Measurements from ENCODE around the gene SAPCD2. TPM values are rescaled to one million over a fixed set of nuclear protein-coding genes. Genes with fewer than 3 reads are reported as not detected.

The SAPCD2 gene
- total RNA-seq, 1 donor from 2014 or later = 15.3 TPM

DNA sequence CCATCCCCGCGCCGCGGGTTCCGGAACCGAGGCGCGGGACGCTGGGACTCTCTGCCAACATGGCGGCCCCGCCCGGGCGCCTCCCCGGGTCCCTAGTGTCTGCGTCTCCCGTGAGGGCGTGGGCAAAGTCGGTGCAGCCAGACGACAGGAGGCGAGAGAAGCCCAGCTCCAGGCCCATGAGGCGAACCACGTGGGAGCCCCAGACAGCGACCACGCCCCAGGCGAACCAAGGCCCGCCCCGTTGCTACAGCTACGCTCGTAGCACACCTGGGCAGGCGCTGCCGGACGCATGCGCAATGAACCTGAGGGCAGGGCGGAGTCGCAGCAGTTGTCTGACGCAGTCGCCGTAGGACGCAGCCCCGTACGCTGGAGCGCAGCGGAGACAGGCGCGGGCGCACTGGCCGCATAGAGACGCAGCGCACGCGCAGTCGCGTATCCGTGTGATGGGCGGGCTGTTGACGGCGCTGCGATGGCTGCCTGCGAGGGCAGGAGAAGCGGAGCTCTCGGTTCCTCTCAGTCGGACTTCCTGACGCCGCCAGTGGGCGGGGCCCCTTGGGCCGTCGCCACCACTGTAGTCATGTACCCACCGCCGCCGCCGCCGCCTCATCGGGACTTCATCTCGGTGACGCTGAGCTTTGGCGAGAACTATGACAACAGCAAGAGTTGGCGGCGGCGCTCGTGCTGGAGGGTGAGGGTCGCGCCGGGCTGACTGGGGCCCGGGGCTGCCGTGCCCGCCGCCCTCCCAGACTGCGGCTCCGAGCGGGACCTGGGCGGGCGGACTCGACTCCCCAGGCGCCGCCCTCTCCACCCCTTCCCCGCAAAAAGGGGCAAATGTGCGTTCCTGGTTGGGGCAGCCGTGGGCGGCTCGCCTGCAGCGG, 16.4 kb upstream of the SAPCD2 start, which contains the start of gene MAN1B1:
MAN1B1 (plus strand) TSS at position 455 of the 878 bp plus-strand sequence; CDS start at position 470, 15 bp downstream.
- Mint-ChIP-seq H3K27ac (peak within 1 kb of the TSS; percentile 88), H3K4me1 (ENCODE audit: low read depth) (peaks cover 11% of the 10 kb centered on the region), H3K36me3 (ENCODE audit: insufficient read depth) (no peaks in the 10 kb centered on the region), H3K27me3 (peaks cover 18% of the 10 kb centered on the region), H3K9me3 (ENCODE audit: low read depth) (no peaks in the 10 kb centered on the region), H3K4me3 (ENCODE audit: low read depth) (peak within 1 kb of the TSS; percentile 81)
- DNase-seq (ENCODE audit: low spot score, unreplicated experiment) = peak; percentile 98
- TF ChIP-seq, protein P1, sequence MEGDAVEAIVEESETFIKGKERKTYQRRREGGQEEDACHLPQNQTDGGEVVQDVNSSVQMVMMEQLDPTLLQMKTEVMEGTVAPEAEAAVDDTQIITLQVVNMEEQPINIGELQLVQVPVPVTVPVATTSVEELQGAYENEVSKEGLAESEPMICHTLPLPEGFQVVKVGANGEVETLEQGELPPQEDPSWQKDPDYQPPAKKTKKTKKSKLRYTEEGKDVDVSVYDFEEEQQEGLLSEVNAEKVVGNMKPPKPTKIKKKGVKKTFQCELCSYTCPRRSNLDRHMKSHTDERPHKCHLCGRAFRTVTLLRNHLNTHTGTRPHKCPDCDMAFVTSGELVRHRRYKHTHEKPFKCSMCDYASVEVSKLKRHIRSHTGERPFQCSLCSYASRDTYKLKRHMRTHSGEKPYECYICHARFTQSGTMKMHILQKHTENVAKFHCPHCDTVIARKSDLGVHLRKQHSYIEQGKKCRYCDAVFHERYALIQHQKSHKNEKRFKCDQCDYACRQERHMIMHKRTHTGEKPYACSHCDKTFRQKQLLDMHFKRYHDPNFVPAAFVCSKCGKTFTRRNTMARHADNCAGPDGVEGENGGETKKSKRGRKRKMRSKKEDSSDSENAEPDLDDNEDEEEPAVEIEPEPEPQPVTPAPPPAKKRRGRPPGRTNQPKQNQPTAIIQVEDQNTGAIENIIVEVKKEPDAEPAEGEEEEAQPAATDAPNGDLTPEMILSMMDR (IDR thresholded peaks at IDR 0.05; ENCODE audit: unreplicated experiment) = no peak

DNA sequence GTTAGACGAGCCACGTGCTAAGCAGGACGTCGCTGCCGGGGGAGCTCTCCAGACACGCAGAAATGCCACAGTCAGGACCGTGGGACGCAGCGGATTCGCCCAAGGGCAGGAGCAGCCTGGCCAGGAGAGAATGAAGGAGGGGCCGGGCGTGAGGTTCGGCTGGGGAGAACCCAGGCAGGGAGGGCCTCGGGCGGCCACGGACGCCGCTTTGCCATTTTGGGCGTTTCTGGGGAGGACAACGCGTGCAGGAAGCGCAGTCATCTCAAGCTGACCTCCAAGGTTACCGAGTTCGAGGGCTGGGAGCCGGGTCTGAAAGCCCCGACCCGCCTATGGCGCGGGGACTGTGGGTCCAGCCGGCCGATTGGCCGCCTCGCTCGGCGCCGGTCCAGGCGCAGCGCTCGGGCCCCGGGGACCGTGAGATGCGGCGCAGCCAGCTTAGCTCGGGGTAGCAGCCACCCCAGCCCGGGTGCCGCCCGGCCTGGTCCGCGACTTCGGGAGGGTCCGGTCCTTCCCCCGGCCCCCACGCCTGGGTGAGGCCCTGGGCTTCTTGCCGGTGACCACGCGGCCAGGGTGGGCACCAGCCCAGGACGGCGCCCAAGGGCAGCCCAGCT, 15.7 kb upstream of the SAPCD2 start:
- Mint-ChIP-seq H3K27me3 (peaks cover 21% of the 10 kb centered on the region), H3K4me1 (ENCODE audit: low read depth) (peaks cover 11% of the 10 kb centered on the region), H3K9me3 (ENCODE audit: low read depth) (no peaks in the 10 kb centered on the region), H3K4me3 (ENCODE audit: low read depth) (peak overlapping the region; percentile 75), H3K27ac (no peak overlapping the region), H3K36me3 (ENCODE audit: insufficient read depth) (no peaks in the 10 kb centered on the region)
- TF ChIP-seq, protein P1 (IDR thresholded peaks at IDR 0.05; ENCODE audit: unreplicated experiment) = no peak
- no peak for DNase-seq (ENCODE audit: low spot score, unreplicated experiment)

DNA sequence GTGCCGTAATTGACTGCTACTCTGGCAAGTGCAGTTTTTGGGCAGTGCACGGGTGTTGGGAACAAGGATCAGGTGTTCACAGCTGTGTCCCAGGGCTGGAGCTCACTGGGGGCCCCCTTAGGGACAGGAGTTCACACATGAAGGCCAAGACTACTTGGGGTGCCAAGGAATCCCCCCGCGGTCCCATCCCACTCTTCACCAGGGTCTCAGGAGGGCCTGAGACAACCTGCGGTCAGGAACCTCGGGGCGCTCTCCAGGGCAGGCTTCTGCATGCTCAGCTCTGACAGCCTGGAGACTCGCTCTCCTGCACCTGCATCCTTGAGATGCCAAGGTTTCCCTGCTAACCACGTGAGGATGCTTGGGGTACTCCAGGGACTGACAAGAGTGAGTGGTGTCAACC, 14.2 kb upstream of the SAPCD2 start:
- TF ChIP-seq, protein P1 (IDR thresholded peaks at IDR 0.05; ENCODE audit: unreplicated experiment) = no peak
- Mint-ChIP-seq H3K4me3 (ENCODE audit: low read depth) (no peak overlapping the region), H3K27me3 (peaks cover 28% of the 10 kb centered on the region), H3K4me1 (ENCODE audit: low read depth) (peaks cover 11% of the 10 kb centered on the region), H3K9me3 (ENCODE audit: low read depth) (no peaks in the 10 kb centered on the region), H3K27ac (no peak overlapping the region), H3K36me3 (ENCODE audit: insufficient read depth) (no peaks in the 10 kb centered on the region)
- no peak for DNase-seq (ENCODE audit: low spot score, unreplicated experiment)

DNA sequence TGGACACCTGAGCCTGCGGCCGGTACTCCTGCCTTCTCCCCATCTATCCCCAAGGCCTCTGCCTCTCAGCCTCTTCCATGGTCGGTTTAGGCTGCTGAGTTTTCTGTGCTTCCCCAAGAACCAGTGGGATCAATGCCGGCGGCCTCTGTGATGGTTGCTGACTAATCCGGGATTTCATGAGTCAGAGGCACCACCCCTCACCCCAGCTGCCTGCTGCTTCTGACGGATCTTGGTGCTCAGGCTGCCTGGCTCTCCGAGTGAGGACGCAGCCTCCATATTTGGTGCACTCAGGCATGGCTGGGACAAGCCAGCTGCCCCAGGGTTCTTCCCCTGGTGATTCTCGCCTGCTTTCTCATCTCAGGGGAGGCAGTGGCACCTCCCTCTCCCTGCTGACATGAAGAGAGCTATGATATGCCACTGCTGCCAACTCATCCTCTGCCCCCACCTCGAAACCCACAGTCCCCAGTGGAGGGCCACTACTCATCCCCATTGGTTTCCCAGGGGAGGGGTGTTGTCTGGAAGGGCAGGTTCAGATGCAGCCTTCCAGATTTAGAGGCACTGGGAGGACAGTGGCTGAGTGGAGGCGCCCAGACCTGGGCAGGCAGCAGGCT, 13.1 kb upstream of the SAPCD2 start:
- TF ChIP-seq, protein P1 (IDR thresholded peaks at IDR 0.05; ENCODE audit: unreplicated experiment) = no peak
- H3K4me1 Mint-ChIP-seq (ENCODE audit: low read depth) = peaks cover 11% of the 10 kb centered on the region
- H3K4me3 Mint-ChIP-seq (ENCODE audit: low read depth) = no peak overlapping the region
- no peak overlapping the region for H3K27ac Mint-ChIP-seq
- H3K27me3 Mint-ChIP-seq = peaks cover 36% of the 10 kb centered on the region
- DNase-seq (ENCODE audit: low spot score, unreplicated experiment) = no peak
- no peaks in the 10 kb centered on the region for H3K36me3 Mint-ChIP-seq (ENCODE audit: insufficient read depth)
- no peaks in the 10 kb centered on the region for H3K9me3 Mint-ChIP-seq (ENCODE audit: low read depth)

DNA sequence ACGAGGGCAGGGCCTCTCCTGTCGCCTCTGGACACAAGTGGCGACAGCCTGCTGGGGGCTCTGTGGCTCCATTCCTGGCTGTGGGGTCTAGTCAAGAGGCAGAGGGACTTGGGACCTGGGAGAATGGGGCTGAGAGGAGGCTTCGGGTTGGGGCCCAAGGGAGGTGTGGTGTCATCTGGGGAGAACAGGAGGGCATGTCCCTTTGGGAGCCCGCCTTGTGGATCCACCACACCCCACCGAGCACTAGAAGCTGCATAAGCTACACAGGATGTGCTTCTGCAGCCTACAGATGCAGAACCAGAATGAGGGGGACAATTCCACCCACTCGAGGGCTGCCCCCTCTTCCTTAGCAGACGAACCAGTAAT, 12.6 kb upstream of the SAPCD2 start:
- no peak for DNase-seq (ENCODE audit: low spot score, unreplicated experiment)
- Mint-ChIP-seq H3K27me3 (peaks cover 39% of the 10 kb centered on the region), H3K27ac (no peak overlapping the region), H3K9me3 (ENCODE audit: low read depth) (no peaks in the 10 kb centered on the region), H3K4me1 (ENCODE audit: low read depth) (peaks cover 8% of the 10 kb centered on the region), H3K4me3 (ENCODE audit: low read depth) (no peak overlapping the region), H3K36me3 (ENCODE audit: insufficient read depth) (no peaks in the 10 kb centered on the region)
- TF ChIP-seq, protein P1 (IDR thresholded peaks at IDR 0.05; ENCODE audit: unreplicated experiment) = no peak
